HepG2 (cell line): ENCODE results near the gene HEXA. TPM values are rescaled to one million over a fixed set of nuclear protein-coding genes. Genes with fewer than 3 reads are reported as not detected.
A peak's percentile ranks its signal among the peaks of the same experiment; 100 is the strongest.

Experiments used
- CEBPZ ChIP-seq: IDR thresholded peaks from 2 replicates; pipeline ENCODE4 v1.6.1; 2012; ENCODE audit warnings: low read length, improper control_type of control experiment
- GATAD1 ChIP-seq: IDR thresholded peaks from 2 replicates; pipeline ENCODE4 v1.6.1; 2016; ENCODE audit warnings: missing genetic modification reagents, missing compliant biosample characterization
- GPN1 ChIP-seq: sonication (generic); formaldehyde crosslinking; IDR thresholded peaks from 2 replicates; pipeline ENCODE4 v1.5.1; 2020; ENCODE audit warnings: missing genetic modification reagents, borderline replicate concordance
- HNF1A ChIP-seq, 2 experiments: sonication (generic) in 1 of 2; formaldehyde crosslinking in 1 of 2; IDR thresholded peaks; 2 replicates each; pipeline versions ENCODE4 v1.4.0 to v1.6.1; 2016 to 2020; ENCODE audit warnings: borderline replicate concordance in 1 of 2, low read depth in 1 of 2, mild to moderate bottlenecking in 1 of 2, missing genetic modification reagents in 1 of 2
- NFIB ChIP-seq: sonication (generic); formaldehyde crosslinking; IDR thresholded peaks from 2 replicates; pipeline ENCODE4 v1.9.0; 2021; ENCODE audit warnings: missing genetic modification reagents, mild to moderate bottlenecking, borderline replicate concordance
- PAXIP1 ChIP-seq: sonication (generic); formaldehyde crosslinking; conservative IDR thresholded peaks from 2 replicates; pipeline ENCODE4 v1.4.0; 2020; ENCODE audit warnings: mild to moderate bottlenecking, missing genetic modification reagents, moderate library complexity
- SMYD3 ChIP-seq: sonication (generic); formaldehyde crosslinking; IDR thresholded peaks from 2 replicates; pipeline ENCODE4 v1.8.1; 2023; ENCODE audit warnings: mild to moderate bottlenecking, missing genetic modification reagents
- SRY ChIP-seq: sonication (generic); formaldehyde crosslinking; IDR thresholded peaks from 2 replicates; pipeline ENCODE4 v1.8.0; 2022; ENCODE audit warnings: mild to moderate bottlenecking, missing genetic modification reagents
- STAT6 ChIP-seq: sonication (generic); formaldehyde crosslinking; IDR thresholded peaks from 2 replicates; pipeline ENCODE4 v1.4.0; 2020; ENCODE audit warnings: missing genetic modification reagents, mild to moderate bottlenecking, borderline replicate concordance
- ZNF503 ChIP-seq: sonication (generic); formaldehyde crosslinking; IDR thresholded peaks from 2 replicates; pipeline ENCODE4 v1.4.0; 2020; ENCODE audit warnings: missing genetic modification reagents
- polyA plus RNA-seq, 8 experiments: library from polyadenylated mRNA; depleted of rRNA in 3 of 8; stranded (reverse) in 7 of 8; unstranded in 1 of 8; fragments of >200 nt; fragmentation: Illumina TruSeq in 4 of 8; extraction: Trizol in 4 of 8; gene quantifications; 2 replicates each; pipeline versions ENCODE4 v1.2.1 to v1.2.3, GENCODE V29; 2011 to 2016; ENCODE audit warnings: low read depth in 4 of 8, missing spikeins in 1 of 8, mixed read lengths in 1 of 8; ENCODE audit not compliant: insufficient read depth in 1 of 8
- total RNA-seq, 5 experiments: library from RNA; depleted of rRNA; stranded (reverse); fragments of >200 nt; fragmentation: Illumina TruSeq; extraction: Trizol; gene quantifications; 2 replicates each; pipeline ENCODE4 v1.2.3, GENCODE V29; 2016; ENCODE audit warnings: low read depth in 1 of 5

The HEXA gene
- total and polyA plus RNA-seq, 2 of the 13 experiments (the other 11 are each of a cell fraction or from before 2014, with no cell fraction given) = 106 to 219 TPM

GRCh38 chr15:72375846-72376581, at the start of gene HEXA (continued):
- TF ChIP-seq CEBPZ (no peak), SRY (CRISPR knock-in tag) (peak; percentile 96; the same call in 1 of the 2 replicates), NFIB (CRISPR knock-in tag) (no peak), STAT6 (no peak; the same call in 1 of the 2 replicates), ZNF503 (CRISPR knock-in tag) (peak; percentile 78), GPN1 (CRISPR knock-in tag) (0 out of 2 replicates have a peak, but pooled peaks have one; percentile 6), HNF1A (IDR thresholded peaks at IDR 0.05; ENCODE audit: low read depth) (peak; percentile 85), HNF1A (CRISPR knock-in tag; IDR thresholded peaks at IDR 0.05; ENCODE audit: borderline replicate concordance) (peak; percentile 84), PAXIP1 (CRISPR knock-in tag) (peak; percentile 65), GATAD1 (CRISPR knock-in tag) (peak; percentile 100), SMYD3 (CRISPR knock-in tag) (no peak; the same call in 1 of the 2 replicates)
